HEK293 (cell line): ENCODE results near the gene THSD7A.

Experiments
- CTCF ChIA-PET: fragments of 350-600 bp; formaldehyde crosslinking; extraction: SDS; loops from one replicate; lab custom pipeline; 2021; ENCODE audit warnings: antibody characterized with exemption; lab: Yijun Ruan, JAX
- POLR2A ChIA-PET: fragments of 300-600 bp; formaldehyde crosslinking; extraction: SDS; loops from one replicate; lab custom pipeline; 2020; ENCODE audit warnings: antibody characterized with exemption, inconsistent platforms; lab: Yijun Ruan, JAX
- H3K27ac ChIP-seq: fragments of 200-500 bp; sonication (Bioruptor generic); 2 replicates; pipeline ENCODE4 v1.5.1; 2014; ENCODE audit warnings: low read depth, low read length, control low read depth, inconsistent platforms; ENCODE audit errors: extremely low read depth
- H3K36me3 ChIP-seq, 2 experiments: fragments of 200-500 bp in 1 of 2; sonication (Bioruptor generic) in 1 of 2; 1 replicate in 1 of 2; 2 replicates in 1 of 2; pipeline ENCODE4 v1.5.1; 2014 to 2017; ENCODE audit warnings: inconsistent platforms in 2 of 2, low read length in 2 of 2; ENCODE audit not compliant: control insufficient read depth in 2 of 2, insufficient read depth in 1 of 2
- H3K4me1 ChIP-seq: fragments of 200-500 bp; sonication (Bioruptor generic); 2 replicates; pipeline ENCODE4 v1.5.1; 2014; ENCODE audit warnings: mild to moderate bottlenecking, low read length, inconsistent platforms; ENCODE audit not compliant: control insufficient read depth, insufficient read depth
- H3K4me3 ChIP-seq: 2 replicates; pipeline ENCODE4 v1.5.1; 2011; ENCODE audit warnings: low read depth, mild to moderate bottlenecking, control low read depth, low read length, moderate library complexity
- H3K9me3 ChIP-seq: fragments of 200-500 bp; sonication (Bioruptor generic); 2 replicates; pipeline ENCODE4 v1.5.1; 2014; ENCODE audit warnings: low read depth, low read length, inconsistent platforms; ENCODE audit not compliant: control insufficient read depth, insufficient read depth
- KLF10 ChIP-seq: fragments of 450-650 bp; IDR thresholded peaks from 2 replicates; pipeline ENCODE4 v1.5.1; 2018; ENCODE audit warnings: missing biosample characterization, mild to moderate bottlenecking, missing genetic modification characterization
- KLF9 ChIP-seq: fragments of 450-650 bp; formaldehyde crosslinking; IDR thresholded peaks from 2 replicates; pipeline ENCODE4 v1.5.1; 2016; ENCODE audit warnings: missing biosample characterization, missing genetic modification characterization, low read depth
- PRDM1 ChIP-seq: fragments of 450-650 bp; formaldehyde crosslinking; IDR thresholded peaks from 2 replicates; pipeline ENCODE4; 2016; ENCODE audit warnings: missing biosample characterization, missing genetic modification characterization
- RBAK ChIP-seq: fragments of 450-650 bp; formaldehyde crosslinking; IDR thresholded peaks from 2 replicates; pipeline ENCODE4 v1.5.1; 2016; ENCODE audit warnings: missing biosample characterization, missing genetic modification characterization
- SALL2 ChIP-seq: fragments of 450-650 bp; formaldehyde crosslinking; IDR thresholded peaks from 2 replicates; pipeline ENCODE4 v1.5.0; 2017; ENCODE audit warnings: missing biosample characterization, mild to moderate bottlenecking, missing genetic modification characterization, borderline replicate concordance
- SCRT2 ChIP-seq: fragments of 450-650 bp; formaldehyde crosslinking; IDR thresholded peaks from 2 replicates; pipeline ENCODE4 v1.5.1; 2016; ENCODE audit warnings: missing biosample characterization, missing genetic modification characterization
- SETDB1 ChIP-seq: IDR thresholded peaks from one replicate; pipeline ENCODE4 v1.6.1; 2017; ENCODE audit warnings: mild to moderate bottlenecking, low read length, moderate library complexity, mixed read lengths; ENCODE audit not compliant: insufficient read length
- YY1 ChIP-seq: fragments of 450-650 bp; formaldehyde crosslinking; IDR thresholded peaks from 2 replicates; pipeline ENCODE4 v1.5.1; 2018; ENCODE audit warnings: missing biosample characterization, missing genetic modification characterization
- ZBTB20 ChIP-seq: fragments of 450-650 bp; formaldehyde crosslinking; IDR thresholded peaks from 2 replicates; pipeline ENCODE4 v1.5.1; 2016; ENCODE audit warnings: missing biosample characterization, missing genetic modification characterization
- ZBTB48 ChIP-seq: fragments of 450-650 bp; formaldehyde crosslinking; IDR thresholded peaks from 2 replicates; pipeline ENCODE4 v1.5.1; 2016; ENCODE audit warnings: missing biosample characterization, missing genetic modification characterization
- ZFP41 ChIP-seq: fragments of 450-650 bp; formaldehyde crosslinking; IDR thresholded peaks from 2 replicates; pipeline ENCODE4 v1.5.1; 2016; ENCODE audit warnings: missing biosample characterization, missing genetic modification characterization, borderline replicate concordance
- ZNF132 ChIP-seq: fragments of 450-650 bp; formaldehyde crosslinking; IDR thresholded peaks from 2 replicates; pipeline ENCODE4 v1.5.1; 2017; ENCODE audit warnings: missing biosample characterization, missing genetic modification characterization, borderline replicate concordance
- ZNF175 ChIP-seq: fragments of 450-650 bp; formaldehyde crosslinking; IDR thresholded peaks from 2 replicates; pipeline ENCODE4 v1.5.1; 2016; ENCODE audit warnings: missing biosample characterization, missing genetic modification characterization
- ZNF2 ChIP-seq: fragments of 450-650 bp; formaldehyde crosslinking; IDR thresholded peaks from 2 replicates; pipeline ENCODE4 v1.5.1; 2016; ENCODE audit warnings: missing biosample characterization, missing genetic modification characterization
- ZNF37A ChIP-seq: fragments of 450-650 bp; IDR thresholded peaks from 2 replicates; pipeline ENCODE4 v1.5.1; 2018; ENCODE audit warnings: missing biosample characterization, missing genetic modification characterization
- ZNF416 ChIP-seq: fragments of 450-650 bp; formaldehyde crosslinking; IDR thresholded peaks from 2 replicates; pipeline ENCODE4 v1.5.1; 2016; ENCODE audit warnings: missing biosample characterization, missing genetic modification characterization
- ZNF548 ChIP-seq: fragments of 450-650 bp; formaldehyde crosslinking; IDR thresholded peaks from 2 replicates; pipeline ENCODE4 v1.5.1; 2016; ENCODE audit warnings: missing biosample characterization, missing genetic modification characterization
- ZNF558 ChIP-seq: fragments of 450-650 bp; formaldehyde crosslinking; IDR thresholded peaks from 2 replicates; pipeline ENCODE4 v1.5.1; 2016; ENCODE audit warnings: missing biosample characterization, missing genetic modification characterization
- ZNF571 ChIP-seq: fragments of 450-650 bp; formaldehyde crosslinking; IDR thresholded peaks from 2 replicates; pipeline ENCODE4 v1.5.0; 2017; ENCODE audit warnings: missing biosample characterization, missing genetic modification characterization
- ZNF658 ChIP-seq: fragments of 450-650 bp; formaldehyde crosslinking; IDR thresholded peaks from 2 replicates; pipeline ENCODE4; 2016; ENCODE audit warnings: missing biosample characterization, missing genetic modification characterization
- ZNF768 ChIP-seq: fragments of 450-650 bp; formaldehyde crosslinking; IDR thresholded peaks from 2 replicates; pipeline ENCODE4 v1.5.1; 2018; ENCODE audit warnings: missing biosample characterization, mild to moderate bottlenecking, missing genetic modification characterization
- ZNF776 ChIP-seq: fragments of 450-650 bp; formaldehyde crosslinking; IDR thresholded peaks from 2 replicates; pipeline ENCODE4 v1.5.0; 2017; ENCODE audit warnings: missing biosample characterization, missing genetic modification characterization, borderline replicate concordance
- ZSCAN30 ChIP-seq: fragments of 450-650 bp; IDR thresholded peaks from 2 replicates; pipeline ENCODE4 v1.5.1; 2018; ENCODE audit warnings: missing biosample characterization, mild to moderate bottlenecking, missing genetic modification characterization, moderate library complexity
- TF ChIP-seq, protein P1 (sequence below): fragments of 450-650 bp; formaldehyde crosslinking; IDR thresholded peaks from 2 replicates; pipeline ENCODE4 v1.5.1; 2016; ENCODE audit warnings: missing biosample characterization, missing genetic modification characterization
- TF ChIP-seq, protein P2 (sequence below): fragments of 450-650 bp; formaldehyde crosslinking; IDR thresholded peaks from 2 replicates; pipeline ENCODE4 v1.5.1; 2017; ENCODE audit warnings: missing biosample characterization, missing genetic modification characterization
- TF ChIP-seq, protein P3 (sequence below): fragments of 450-650 bp; formaldehyde crosslinking; IDR thresholded peaks from 2 replicates; pipeline ENCODE4 v1.5.1; 2017; ENCODE audit warnings: missing biosample characterization, mild to moderate bottlenecking, missing genetic modification characterization, moderate library complexity
- TF ChIP-seq, protein P4 (sequence below): fragments of 450-650 bp; formaldehyde crosslinking; IDR thresholded peaks from 2 replicates; pipeline ENCODE4 v1.5.1; 2016; ENCODE audit warnings: missing biosample characterization, missing genetic modification characterization
- TF ChIP-seq, protein P5 (sequence below): fragments of 450-650 bp; formaldehyde crosslinking; IDR thresholded peaks from 2 replicates; pipeline ENCODE4 v1.5.1; 2016; ENCODE audit warnings: missing biosample characterization, missing genetic modification characterization

Gene THSD7A

DNA sequence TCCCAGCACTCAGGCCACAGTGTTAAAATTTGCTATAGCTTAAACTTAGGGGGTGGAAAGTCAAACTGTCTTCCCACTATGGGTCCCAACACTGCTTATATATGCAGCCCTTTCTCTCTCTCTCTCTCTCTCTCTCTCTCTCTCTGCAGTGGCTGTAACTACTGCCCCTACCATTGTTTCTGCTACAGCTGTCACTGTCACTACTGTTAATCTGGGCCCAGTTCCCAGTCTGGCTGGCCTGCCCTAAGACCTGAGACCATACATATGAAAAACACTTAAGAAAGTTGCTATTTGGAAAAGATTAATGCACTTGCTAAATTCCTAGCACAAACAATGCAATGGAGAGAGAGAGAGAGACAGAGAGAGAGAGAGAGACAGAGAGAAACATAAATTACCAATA lies 78.6 kb downstream of the THSD7A start:
- TF ChIP-seq, protein P1, sequence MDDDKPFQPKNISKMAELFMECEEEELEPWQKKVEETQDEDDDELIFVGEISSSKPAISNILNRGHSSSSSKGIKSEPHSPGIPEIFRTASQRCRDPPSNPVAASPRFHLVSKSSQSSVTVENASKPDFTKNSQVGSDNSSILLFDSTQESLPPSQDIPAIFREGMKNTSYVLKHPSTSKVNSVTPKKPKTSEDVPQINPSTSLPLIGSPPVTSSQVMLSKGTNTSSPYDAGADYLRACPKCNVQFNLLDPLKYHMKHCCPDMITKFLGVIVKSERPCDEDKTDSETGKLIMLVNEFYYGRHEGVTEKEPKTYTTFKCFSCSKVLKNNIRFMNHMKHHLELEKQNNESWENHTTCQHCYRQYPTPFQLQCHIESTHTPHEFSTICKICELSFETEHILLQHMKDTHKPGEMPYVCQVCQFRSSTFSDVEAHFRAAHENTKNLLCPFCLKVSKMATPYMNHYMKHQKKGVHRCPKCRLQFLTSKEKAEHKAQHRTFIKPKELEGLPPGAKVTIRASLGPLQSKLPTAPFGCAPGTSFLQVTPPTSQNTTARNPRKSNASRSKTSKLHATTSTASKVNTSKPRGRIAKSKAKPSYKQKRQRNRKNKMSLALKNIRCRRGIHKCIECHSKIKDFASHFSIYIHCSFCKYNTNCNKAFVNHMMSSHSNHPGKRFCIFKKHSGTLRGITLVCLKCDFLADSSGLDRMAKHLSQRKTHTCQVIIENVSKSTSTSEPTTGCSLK, result no peak
- TF ChIP-seq ZNF558 (tag by site-specific recombination), result no peak
- TF ChIP-seq, protein P2, sequence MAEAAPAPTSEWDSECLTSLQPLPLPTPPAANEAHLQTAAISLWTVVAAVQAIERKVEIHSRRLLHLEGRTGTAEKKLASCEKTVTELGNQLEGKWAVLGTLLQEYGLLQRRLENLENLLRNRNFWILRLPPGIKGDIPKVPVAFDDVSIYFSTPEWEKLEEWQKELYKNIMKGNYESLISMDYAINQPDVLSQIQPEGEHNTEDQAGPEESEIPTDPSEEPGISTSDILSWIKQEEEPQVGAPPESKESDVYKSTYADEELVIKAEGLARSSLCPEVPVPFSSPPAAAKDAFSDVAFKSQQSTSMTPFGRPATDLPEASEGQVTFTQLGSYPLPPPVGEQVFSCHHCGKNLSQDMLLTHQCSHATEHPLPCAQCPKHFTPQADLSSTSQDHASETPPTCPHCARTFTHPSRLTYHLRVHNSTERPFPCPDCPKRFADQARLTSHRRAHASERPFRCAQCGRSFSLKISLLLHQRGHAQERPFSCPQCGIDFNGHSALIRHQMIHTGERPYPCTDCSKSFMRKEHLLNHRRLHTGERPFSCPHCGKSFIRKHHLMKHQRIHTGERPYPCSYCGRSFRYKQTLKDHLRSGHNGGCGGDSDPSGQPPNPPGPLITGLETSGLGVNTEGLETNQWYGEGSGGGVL (tag by site-specific recombination), result no peak
- no peak for TF ChIP-seq ZNF175 (tag by site-specific recombination)
- TF ChIP-seq SALL2 (tag by site-specific recombination), result no peak
- no peak for TF ChIP-seq SETDB1
- no peak for TF ChIP-seq ZNF416 (tag by site-specific recombination)
- TF ChIP-seq ZNF776 (tag by site-specific recombination), result no peak
- TF ChIP-seq ZNF548, result no peak
- TF ChIP-seq ZNF768, result no peak
- TF ChIP-seq ZNF571, result no peak
- no peak for TF ChIP-seq ZSCAN30
- TF ChIP-seq, protein P3, sequence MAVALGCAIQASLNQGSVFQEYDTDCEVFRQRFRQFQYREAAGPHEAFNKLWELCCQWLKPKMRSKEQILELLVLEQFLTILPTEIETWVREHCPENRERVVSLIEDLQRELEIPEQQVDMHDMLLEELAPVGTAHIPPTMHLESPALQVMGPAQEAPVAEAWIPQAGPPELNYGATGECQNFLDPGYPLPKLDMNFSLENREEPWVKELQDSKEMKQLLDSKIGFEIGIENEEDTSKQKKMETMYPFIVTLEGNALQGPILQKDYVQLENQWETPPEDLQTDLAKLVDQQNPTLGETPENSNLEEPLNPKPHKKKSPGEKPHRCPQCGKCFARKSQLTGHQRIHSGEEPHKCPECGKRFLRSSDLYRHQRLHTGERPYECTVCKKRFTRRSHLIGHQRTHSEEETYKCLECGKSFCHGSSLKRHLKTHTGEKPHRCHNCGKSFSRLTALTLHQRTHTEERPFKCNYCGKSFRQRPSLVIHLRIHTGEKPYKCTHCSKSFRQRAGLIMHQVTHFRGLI (tag by site-specific recombination), result no peak
- TF ChIP-seq ZNF658 (tag by site-specific recombination), result no peak
- TF ChIP-seq, protein P4, sequence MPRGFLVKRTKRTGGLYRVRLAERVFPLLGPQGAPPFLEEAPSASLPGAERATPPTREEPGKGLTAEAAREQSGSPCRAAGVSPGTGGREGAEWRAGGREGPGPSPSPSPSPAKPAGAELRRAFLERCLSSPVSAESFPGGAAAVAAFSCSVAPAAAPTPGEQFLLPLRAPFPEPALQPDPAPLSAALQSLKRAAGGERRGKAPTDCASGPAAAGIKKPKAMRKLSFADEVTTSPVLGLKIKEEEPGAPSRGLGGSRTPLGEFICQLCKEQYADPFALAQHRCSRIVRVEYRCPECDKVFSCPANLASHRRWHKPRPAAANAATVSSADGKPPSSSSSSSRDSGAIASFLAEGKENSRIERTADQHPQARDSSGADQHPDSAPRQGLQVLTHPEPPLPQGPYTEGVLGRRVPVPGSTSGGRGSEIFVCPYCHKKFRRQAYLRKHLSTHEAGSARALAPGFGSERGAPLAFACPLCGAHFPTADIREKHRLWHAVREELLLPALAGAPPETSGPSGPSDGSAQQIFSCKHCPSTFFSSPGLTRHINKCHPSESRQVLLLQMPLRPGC (tag by site-specific recombination), result no peak
- no peak for TF ChIP-seq ZNF132 (tag by site-specific recombination)
- TF ChIP-seq, all 188 proteins: peak for 0
- H3K4me1 ChIP-seq, result peaks cover under 1% of the 10 kb centered on the region; the same call in 1 of the 2 replicates
- no peak overlapping the region for H3K27ac ChIP-seq
- H3K9me3 ChIP-seq, result no peaks in the 10 kb centered on the region
- no peaks in the 10 kb centered on the region for H3K36me3 ChIP-seq
- POLR2A ChIA-PET, result no interaction called here
- no peak overlapping the region for H3K4me3 ChIP-seq
- CTCF ChIA-PET, result no interaction called here

DNA sequence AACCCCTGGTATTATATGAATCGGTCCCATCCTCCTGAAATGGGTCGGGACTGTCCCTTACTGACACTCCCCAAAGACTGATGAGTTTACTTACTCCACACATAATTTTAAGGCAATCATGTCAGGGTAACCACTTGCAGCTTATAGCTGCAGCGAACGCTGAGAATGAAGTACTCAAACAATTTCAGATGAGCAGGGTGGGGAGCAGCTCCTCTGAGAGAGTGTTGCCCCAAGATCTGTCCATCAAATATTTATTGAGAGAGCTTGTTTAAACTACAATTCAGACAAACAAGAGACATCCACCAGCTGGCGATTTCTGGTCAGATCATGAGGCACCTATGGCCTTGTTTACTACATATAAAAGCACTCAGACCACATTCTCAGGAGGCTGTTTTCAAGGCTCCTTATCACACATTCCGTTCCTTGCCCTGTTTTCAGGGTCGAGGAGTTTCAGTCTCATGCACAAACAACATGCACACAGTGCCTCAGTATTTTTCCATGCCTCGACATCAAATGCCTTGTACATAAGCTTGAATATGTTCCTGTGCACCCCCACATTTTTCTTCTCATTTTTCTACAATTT lies 80.1 kb downstream of the THSD7A start:
- no peak overlapping the region for H3K4me3 ChIP-seq
- H3K9me3 ChIP-seq, result no peaks in the 10 kb centered on the region
- H3K36me3 ChIP-seq, result no peaks in the 10 kb centered on the region
- POLR2A ChIA-PET, result no interaction called here
- H3K27ac ChIP-seq, result no peak overlapping the region
- H3K4me1 ChIP-seq, result no peaks in the 10 kb centered on the region
- CTCF ChIA-PET, result interaction anchor here (0.6 kb wide), 1 partner anchor 229 kb away, joined by 3 read pairs; no protein-coding TSS in a partner anchor
- TF ChIP-seq, protein P5, sequence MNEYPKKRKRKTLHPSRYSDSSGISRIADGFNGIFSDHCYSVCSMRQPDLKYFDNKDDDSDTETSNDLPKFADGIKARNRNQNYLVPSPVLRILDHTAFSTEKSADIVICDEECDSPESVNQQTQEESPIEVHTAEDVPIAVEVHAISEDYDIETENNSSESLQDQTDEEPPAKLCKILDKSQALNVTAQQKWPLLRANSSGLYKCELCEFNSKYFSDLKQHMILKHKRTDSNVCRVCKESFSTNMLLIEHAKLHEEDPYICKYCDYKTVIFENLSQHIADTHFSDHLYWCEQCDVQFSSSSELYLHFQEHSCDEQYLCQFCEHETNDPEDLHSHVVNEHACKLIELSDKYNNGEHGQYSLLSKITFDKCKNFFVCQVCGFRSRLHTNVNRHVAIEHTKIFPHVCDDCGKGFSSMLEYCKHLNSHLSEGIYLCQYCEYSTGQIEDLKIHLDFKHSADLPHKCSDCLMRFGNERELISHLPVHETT, result no peak
- no peak for TF ChIP-seq PRDM1 (tag by site-specific recombination)
- TF ChIP-seq KLF9 (tag by site-specific recombination), result no peak
- TF ChIP-seq ZNF37A (tag by site-specific recombination), result no peak
- no peak for TF ChIP-seq RBAK (tag by site-specific recombination)
- no peak for TF ChIP-seq ZNF768
- no peak for TF ChIP-seq ZBTB48 (tag by site-specific recombination)
- no peak for TF ChIP-seq KLF10 (tag by site-specific recombination)
- no peak for TF ChIP-seq ZNF2 (tag by site-specific recombination)
- no peak for TF ChIP-seq ZFP41
- no peak for TF ChIP-seq SCRT2 (tag by site-specific recombination)
- TF ChIP-seq YY1, result no peak
- TF ChIP-seq ZBTB20, result no peak
